Natural killer cell (primary cell): ENCODE measurements around the gene GSN. TPM values are rescaled to one million over a fixed set of nuclear protein-coding genes. Genes with fewer than 3 reads are reported as not detected.

Experiments used
- ATAC-seq, 3 donors: fragments of 150-1000 bp in 2 of 3; fragments of 200-7000 bp in 1 of 3; cut with Tn5 transposase; 1 replicate in 1 of 3; 2 replicates in 2 of 3; pipeline ENCODE4 v1.10.0; 2021; ENCODE audit warnings: mild to moderate bottlenecking in 2 of 3, moderate library complexity in 2 of 3
- DNase-seq, 2 donors: peaks; one replicate each; pipeline versions ENCODE4 v3.0.0 to v3.0.0-alpha.2; 2013 to 2021; ENCODE audit warnings: mixed read lengths in 1 of 2
- H3K27ac ChIP-seq: one replicate; pipeline ENCODE4 v1.5.1; 2013; ENCODE audit warnings: mild to moderate bottlenecking, low read length
- H3K27me3 ChIP-seq: one replicate; pipeline ENCODE4 v1.6.1; 2013; ENCODE audit warnings: low read length; ENCODE audit not compliant: control insufficient read depth, insufficient read depth
- H3K36me3 ChIP-seq: one replicate; pipeline ENCODE4 v1.6.1; 2013; ENCODE audit warnings: low read length; ENCODE audit not compliant: control insufficient read depth, insufficient read depth
- H3K4me1 ChIP-seq: one replicate; pipeline ENCODE4 v1.6.1; 2013; ENCODE audit warnings: low read length; ENCODE audit not compliant: control insufficient read depth, insufficient read depth
- H3K4me3 ChIP-seq: one replicate; pipeline ENCODE4 v1.5.1; 2013; ENCODE audit warnings: low read length
- H3K9me3 ChIP-seq: one replicate; pipeline ENCODE4 v1.6.1; 2013; ENCODE audit warnings: low read length; ENCODE audit not compliant: control insufficient read depth, insufficient read depth
- H3K27ac Mint-ChIP-seq, 2 donors: one replicate each; pipeline ENCODE4 v1.8.0; 2022; ENCODE audit warnings: mild to moderate bottlenecking in 2 of 2, mixed read lengths in 2 of 2, moderate library complexity in 1 of 2
- H3K27me3 Mint-ChIP-seq, 2 donors: one replicate each; pipeline ENCODE4 v1.8.0; 2022; ENCODE audit warnings: low read depth in 2 of 2, mixed read lengths in 2 of 2
- H3K36me3 Mint-ChIP-seq: one replicate; pipeline ENCODE4 v1.8.0; 2022; ENCODE audit warnings: mixed read lengths
- H3K4me1 Mint-ChIP-seq, 2 donors: one replicate each; pipeline ENCODE4 v1.8.0; 2022; ENCODE audit warnings: mixed read lengths in 2 of 2
- H3K4me3 Mint-ChIP-seq: one replicate; pipeline ENCODE4 v1.8.0; 2022; ENCODE audit warnings: mild to moderate bottlenecking, moderate library complexity, mixed read lengths
- H3K9me3 Mint-ChIP-seq, 2 donors: one replicate each; pipeline ENCODE4 v1.8.0; 2022; ENCODE audit warnings: mixed read lengths in 2 of 2
- WGBS: methylation state at CpG from one replicate; pipeline ENCODE4 v1.1.7; 2013; ENCODE audit warnings: missing lambda C conversion rate; ENCODE audit not compliant: insufficient coverage; 5-methylcytosine and 5-hydroxymethylcytosine counted together
- intact Hi-C: fragments of 100-400 bp; cut with micrococcal nuclease; formaldehyde crosslinking; loops from one replicate; pipeline ENCODE4 v1.14.2; 2022
- total RNA-seq, 4 donors: library from RNA; stranded (reverse); fragments of 120-200 nt in 1 of 4; gene quantifications; one replicate each; pipeline versions ENCODE4 v1.2.3 to v1.2.4, GENCODE V29; 2013 to 2022
- TF ChIP-seq, protein P1 (sequence below): fragments of 200-600 bp; IDR thresholded peaks from one replicate; pipeline ENCODE4 v1.8.0; 2022; ENCODE audit warnings: antibody characterized with exemption

The GSN gene
- total RNA-seq, 3 donors from 2014 or later (not counting 1 experiment from before 2014, with no cell fraction given), result 92.9 to 103 (median 103) TPM

DNA sequence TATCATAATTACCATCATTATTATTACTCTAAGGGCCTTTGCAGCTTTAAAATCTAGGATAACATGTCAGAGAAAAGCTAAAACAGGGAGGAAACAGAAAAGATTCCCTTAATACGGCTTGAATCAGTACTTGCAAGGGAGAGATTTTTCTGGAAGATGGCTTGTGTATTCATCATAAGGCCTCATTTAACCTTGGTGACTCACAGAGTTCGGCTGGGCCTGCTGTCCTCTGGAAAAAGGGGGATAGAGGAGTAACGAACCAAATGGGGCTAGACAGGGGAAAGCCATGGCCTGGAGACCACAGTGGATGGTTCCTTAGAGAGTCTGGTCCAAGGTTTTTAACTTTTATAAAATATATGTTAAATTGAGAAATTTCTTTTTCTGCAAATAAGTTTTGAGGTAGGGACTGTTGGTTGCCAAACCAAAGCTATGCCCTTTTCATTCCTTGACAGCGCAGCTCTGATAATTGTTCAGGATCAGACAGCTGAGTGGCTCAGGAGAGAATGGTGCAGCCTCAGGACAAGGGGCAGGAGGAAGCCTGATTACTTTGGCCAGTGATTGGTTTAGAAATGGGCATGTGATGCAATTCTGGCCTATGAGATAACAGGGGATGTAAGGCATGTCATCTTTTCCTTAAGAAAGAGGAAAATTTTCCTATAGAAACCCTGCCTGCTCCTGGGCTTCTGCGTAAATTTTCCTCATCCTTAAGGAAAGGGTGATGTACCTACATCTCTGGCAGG is 25.6 kb upstream of the GSN start:
- Histone ChIP-seq H3K4me1 (no peaks in the 10 kb centered on the region), H3K27ac (no peak overlapping the region), H3K27me3 (no peaks in the 10 kb centered on the region), H3K9me3 (peaks cover 3% of the 10 kb centered on the region), H3K36me3 (no peaks in the 10 kb centered on the region), H3K4me3 (no peak overlapping the region)
- H3K36me3 Mint-ChIP-seq, result peaks cover 10% of the 10 kb centered on the region
- no peak overlapping the region for H3K27ac Mint-ChIP-seq
- WGBS, result 83% methylated on average over 5 of the region's 5 CpGs
- H3K27me3 Mint-ChIP-seq, result no peaks in the 10 kb centered on the region
- intact Hi-C loops, result no loop called here
- DNase-seq, result no peak
- H3K9me3 Mint-ChIP-seq, result peaks cover 2 to 3% of the 10 kb centered on the region in 2 donors
- no peaks in the 10 kb centered on the region for H3K4me1 Mint-ChIP-seq
- H3K4me3 Mint-ChIP-seq, result no peak overlapping the region
- TF ChIP-seq, protein P1, sequence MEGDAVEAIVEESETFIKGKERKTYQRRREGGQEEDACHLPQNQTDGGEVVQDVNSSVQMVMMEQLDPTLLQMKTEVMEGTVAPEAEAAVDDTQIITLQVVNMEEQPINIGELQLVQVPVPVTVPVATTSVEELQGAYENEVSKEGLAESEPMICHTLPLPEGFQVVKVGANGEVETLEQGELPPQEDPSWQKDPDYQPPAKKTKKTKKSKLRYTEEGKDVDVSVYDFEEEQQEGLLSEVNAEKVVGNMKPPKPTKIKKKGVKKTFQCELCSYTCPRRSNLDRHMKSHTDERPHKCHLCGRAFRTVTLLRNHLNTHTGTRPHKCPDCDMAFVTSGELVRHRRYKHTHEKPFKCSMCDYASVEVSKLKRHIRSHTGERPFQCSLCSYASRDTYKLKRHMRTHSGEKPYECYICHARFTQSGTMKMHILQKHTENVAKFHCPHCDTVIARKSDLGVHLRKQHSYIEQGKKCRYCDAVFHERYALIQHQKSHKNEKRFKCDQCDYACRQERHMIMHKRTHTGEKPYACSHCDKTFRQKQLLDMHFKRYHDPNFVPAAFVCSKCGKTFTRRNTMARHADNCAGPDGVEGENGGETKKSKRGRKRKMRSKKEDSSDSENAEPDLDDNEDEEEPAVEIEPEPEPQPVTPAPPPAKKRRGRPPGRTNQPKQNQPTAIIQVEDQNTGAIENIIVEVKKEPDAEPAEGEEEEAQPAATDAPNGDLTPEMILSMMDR, result no peak
- no peak for ATAC-seq

DNA sequence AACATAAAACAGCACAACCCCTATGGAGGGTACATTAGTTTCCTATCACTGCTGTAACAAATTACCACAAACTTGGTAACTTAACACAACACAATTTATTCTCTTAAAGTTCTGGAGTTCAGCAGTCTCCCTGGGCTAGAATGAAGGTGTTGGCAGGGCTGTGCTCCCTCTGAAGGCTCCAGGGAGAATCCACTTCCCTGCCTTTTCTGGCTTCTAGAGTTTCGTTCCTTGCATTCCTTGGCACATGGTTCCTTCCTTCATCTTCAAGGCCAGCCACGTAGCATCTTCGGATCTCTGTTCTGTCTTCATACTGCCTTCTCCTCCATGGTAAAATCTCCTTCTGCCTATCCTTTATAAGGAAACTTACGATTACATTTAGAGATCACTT is 25.0 kb upstream of the GSN start:
- Histone ChIP-seq H3K27ac (no peak overlapping the region), H3K27me3 (no peaks in the 10 kb centered on the region), H3K9me3 (peaks cover 3% of the 10 kb centered on the region), H3K36me3 (no peaks in the 10 kb centered on the region), H3K4me3 (no peak overlapping the region), H3K4me1 (no peaks in the 10 kb centered on the region)
- Mint-ChIP-seq H3K27ac (no peak overlapping the region), H3K4me3 (no peak overlapping the region), H3K27me3 (no peaks in the 10 kb centered on the region), H3K36me3 (peaks cover 10% of the 10 kb centered on the region), H3K9me3 (peaks cover 2 to 3% of the 10 kb centered on the region in 2 donors), H3K4me1 (no peaks in the 10 kb centered on the region)
- WGBS, result 96% methylated on average over 4 of the region's 4 CpGs
- DNase-seq, result no peak
- no peak for ATAC-seq
- intact Hi-C loops, result no loop called here
- TF ChIP-seq, protein P1, result no peak

DNA sequence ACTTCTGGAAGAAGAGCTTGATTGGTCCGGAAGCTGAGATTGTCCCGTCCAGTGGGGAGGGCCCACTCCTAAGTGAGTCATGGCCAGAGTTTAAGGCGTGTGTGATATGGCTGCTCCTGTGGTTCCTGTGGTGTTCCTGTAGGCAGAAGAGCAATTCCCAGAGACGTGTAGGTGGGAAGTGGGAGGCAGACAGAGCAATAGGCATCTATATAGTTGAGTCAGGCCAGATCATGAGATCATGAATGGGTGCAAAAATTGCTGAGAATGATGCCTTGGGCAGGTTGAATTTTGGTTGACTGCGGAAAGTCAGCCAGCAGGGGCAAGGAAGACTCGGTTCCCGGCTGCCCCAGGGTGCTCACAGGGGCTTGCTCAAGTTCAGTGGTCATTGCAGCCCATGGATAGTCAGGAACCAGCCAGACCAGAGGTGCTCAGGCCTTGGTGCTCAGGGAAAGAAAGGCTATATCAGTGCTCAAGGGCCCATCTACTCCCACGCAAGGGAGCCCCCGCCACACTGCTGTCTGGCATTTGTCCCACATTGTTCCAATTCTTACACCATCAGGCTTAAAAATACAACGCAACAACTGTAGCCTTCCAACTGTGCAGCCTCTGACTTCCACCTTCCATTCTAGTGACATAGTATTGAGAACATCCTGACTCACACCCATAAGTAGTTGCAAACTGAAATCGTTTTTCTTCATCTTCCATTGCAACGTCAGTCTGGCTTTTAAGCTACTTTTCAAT is 21.0 kb upstream of the GSN start:
- no peaks in the 10 kb centered on the region for H3K27me3 Mint-ChIP-seq
- Histone ChIP-seq H3K36me3 (no peaks in the 10 kb centered on the region), H3K27me3 (no peaks in the 10 kb centered on the region), H3K27ac (no peak overlapping the region), H3K9me3 (peaks cover 3% of the 10 kb centered on the region), H3K4me3 (no peak overlapping the region), H3K4me1 (no peaks in the 10 kb centered on the region)
- 90% methylated on average over 11 of the region's 12 CpGs for WGBS
- ATAC-seq, result no peak
- no peak overlapping the region for H3K4me3 Mint-ChIP-seq
- H3K27ac Mint-ChIP-seq, result no peak overlapping the region
- H3K9me3 Mint-ChIP-seq, result peaks cover 2 to 3% of the 10 kb centered on the region in 2 donors
- peaks cover 10% of the 10 kb centered on the region for H3K36me3 Mint-ChIP-seq
- TF ChIP-seq, protein P1, result no peak
- intact Hi-C loops, result no loop called here
- DNase-seq, result no peak
- no peaks in the 10 kb centered on the region for H3K4me1 Mint-ChIP-seq
